GM23338 (cell line): ENCODE results near the gene GPR171. TPM values are rescaled to one million over a fixed set of nuclear protein-coding genes. Genes with fewer than 3 reads are reported as not detected.
"Not testable (repeated sequence)": the region's sequence is repeated elsewhere in the genome, so short reads cannot be mapped to it uniquely, and the experiment has no call there.

Experiments
- ATAC-seq: fragments of 200-7000 bp; cut with Tn5 transposase; 3 replicates; pipeline ENCODE4 v1.9.1; 2020
- DNase-seq: peaks from one replicate; pipeline ENCODE4 v3.0.0-alpha.2; 2015; ENCODE audit warnings: low spot score
- H2AFZ ChIP-seq: fragments of 200-600 bp; sonication (generic); 2 replicates; pipeline ENCODE4 v1.8.0; 2016; ENCODE audit warnings: antibody characterized with exemption, mild to moderate bottlenecking, moderate library complexity
- H3F3A ChIP-seq: fragments of 200-600 bp; sonication (generic); replicated peaks from 2 replicates; pipeline ENCODE4 v1.8.0; 2017; ENCODE audit warnings: antibody characterized with exemption, mixed run types, low read depth
- H3K27ac ChIP-seq: fragments of 200-600 bp; sonication (generic); 2 replicates; pipeline ENCODE4 v1.6.1; 2016; ENCODE audit warnings: low read depth
- H3K27me3 ChIP-seq: fragments of 200-600 bp; sonication (generic); 2 replicates; pipeline ENCODE4 v1.8.0; 2016; ENCODE audit warnings: mild to moderate bottlenecking, mixed run types, moderate library complexity; ENCODE audit not compliant: insufficient read depth
- H3K36me3 ChIP-seq: fragments of 200-600 bp; sonication (generic); 2 replicates; pipeline ENCODE4 v1.8.0; 2016; ENCODE audit warnings: mild to moderate bottlenecking; ENCODE audit not compliant: insufficient read depth
- H3K4me1 ChIP-seq: fragments of 200-600 bp; sonication (generic); 2 replicates; pipeline ENCODE4 v1.8.0; 2016; ENCODE audit warnings: mild to moderate bottlenecking, moderate library complexity; ENCODE audit not compliant: insufficient read depth
- H3K4me2 ChIP-seq: fragments of 200-600 bp; sonication (generic); 2 replicates; pipeline ENCODE4 v1.7.1; 2017; ENCODE audit warnings: mixed run types
- H3K4me3 ChIP-seq: fragments of 200-600 bp; sonication (generic); 2 replicates; pipeline ENCODE4 v1.6.1; 2016; ENCODE audit warnings: mixed run types
- H3K79me2 ChIP-seq: fragments of 200-600 bp; sonication (generic); replicated peaks from 2 replicates; pipeline ENCODE4 v1.8.0; 2017; ENCODE audit warnings: mild to moderate bottlenecking; ENCODE audit not compliant: insufficient read depth
- H3K9me2 ChIP-seq: fragments of 200-600 bp; sonication (generic); 2 replicates; pipeline ENCODE4 v1.8.0; 2017; ENCODE audit not compliant: insufficient read depth
- H4K20me1 ChIP-seq: fragments of 200-600 bp; sonication (generic); replicated peaks from 2 replicates; pipeline ENCODE4 v1.8.0; 2017; ENCODE audit warnings: mild to moderate bottlenecking; ENCODE audit not compliant: insufficient read depth
- H3K27ac Mint-ChIP-seq: 2 replicates; pipeline ENCODE4 v1.8.0; 2020; ENCODE audit warnings: inconsistent platforms, mild to moderate bottlenecking, moderate library complexity, mixed read lengths
- H3K27me3 Mint-ChIP-seq: 3 replicates; pipeline ENCODE4 v1.8.0; 2022; ENCODE audit warnings: low read depth, mild to moderate bottlenecking, moderate library complexity, mixed read lengths, inconsistent platforms; ENCODE audit not compliant: insufficient read depth, poor library complexity
- H3K36me3 Mint-ChIP-seq: 3 replicates; pipeline ENCODE4 v1.8.0; 2021; ENCODE audit warnings: low read depth, mild to moderate bottlenecking, inconsistent platforms, moderate library complexity, mixed read lengths
- H3K4me1 Mint-ChIP-seq: 3 replicates; pipeline ENCODE4 v1.8.0; 2020; ENCODE audit warnings: mild to moderate bottlenecking, inconsistent platforms, mixed read lengths
- H3K4me3 Mint-ChIP-seq: 3 replicates; pipeline ENCODE4 v1.8.0; 2021; ENCODE audit warnings: moderate library complexity, mild to moderate bottlenecking, inconsistent platforms, mixed read lengths
- H3K9me3 Mint-ChIP-seq: 3 replicates; pipeline ENCODE4 v1.8.0; 2020; ENCODE audit warnings: moderate library complexity, mild to moderate bottlenecking, inconsistent platforms, mixed read lengths
- CREB1 ChIP-seq: fragments of 250-450 bp; sonication (Bioruptor Pico); IDR thresholded peaks from 2 replicates; pipeline ENCODE4 v1.5.0; 2020; ENCODE audit warnings: low read depth, mild to moderate bottlenecking, moderate library complexity
- CTCF ChIP-seq, 2 experiments: fragments of 200-600 bp in 1 of 2; sonication (generic) in 1 of 2; conservative IDR thresholded peaks; 2 replicates each; pipeline versions ENCODE4 v1.5.1 to v1.6.1; 2016 to 2017; ENCODE audit warnings: antibody characterized with exemption in 2 of 2, low read depth in 2 of 2, mild to moderate bottlenecking in 2 of 2, moderate library complexity in 1 of 2
- ETS1 ChIP-seq: IDR thresholded peaks from 2 replicates; pipeline ENCODE4 v1.6.1; 2016; ENCODE audit warnings: antibody characterized with exemption
- EZH2 ChIP-seq: fragments of 200-600 bp; sonication (generic); IDR thresholded peaks from one replicate; pipeline ENCODE4 v1.8.0; 2017; ENCODE audit warnings: antibody characterized with exemption, mild to moderate bottlenecking, low read depth; ENCODE audit not compliant: unreplicated experiment
- EZH2phosphoT487 ChIP-seq: fragments of 200-600 bp; sonication (generic); IDR thresholded peaks from one replicate; pipeline ENCODE4 v1.8.1; 2018; ENCODE audit warnings: antibody characterized with exemption; ENCODE audit not compliant: unreplicated experiment
- JUNB ChIP-seq: IDR thresholded peaks from one replicate; pipeline ENCODE4 v1.6.1; 2016; ENCODE audit warnings: antibody characterized with exemption; ENCODE audit not compliant: unreplicated experiment
- NANOG ChIP-seq: IDR thresholded peaks from 2 replicates; pipeline ENCODE4 v1.6.1; 2016; ENCODE audit warnings: antibody characterized with exemption, borderline replicate concordance
- POLR2AphosphoS5 ChIP-seq: IDR thresholded peaks from 2 replicates; pipeline ENCODE4 v1.6.1; 2016; ENCODE audit warnings: antibody characterized with exemption, low read depth
- STAT1 ChIP-seq: IDR thresholded peaks from one replicate; pipeline ENCODE4 v1.6.1; 2016; ENCODE audit warnings: antibody characterized with exemption; ENCODE audit not compliant: unreplicated experiment
- ZNF114 ChIP-seq: fragments of 250-450 bp; sonication (Bioruptor Pico); IDR thresholded peaks from 2 replicates; pipeline ENCODE4 v1.5.0; 2020; ENCODE audit warnings: mild to moderate bottlenecking, moderate library complexity
- ZNF331 ChIP-seq: fragments of 250-450 bp; sonication (Bioruptor Pico); IDR thresholded peaks from 2 replicates; pipeline ENCODE4 v1.5.0; 2020; ENCODE audit warnings: low read depth, mild to moderate bottlenecking, moderate library complexity
- ZNF462 ChIP-seq: fragments of 250-450 bp; sonication (Bioruptor Pico); IDR thresholded peaks from 2 replicates; pipeline ENCODE4 v1.5.0; 2020; ENCODE audit warnings: mild to moderate bottlenecking, moderate library complexity
- polyA plus RNA-seq: library from polyadenylated mRNA; unstranded; fragments of >200 nt; fragmentation: Nextera tagmentation; extraction: Ambion mirVana; gene quantifications from 2 replicates; pipeline ENCODE4 v1.2.1, GENCODE V29; 2016
- total RNA-seq: library from RNA; depleted of rRNA; stranded (reverse); fragments of >200 nt; shearing (Covaris generic); gene quantifications from 2 replicates; pipeline ENCODE4 v1.2.3, GENCODE V29; 2014

Gene GPR171
- total and polyA plus RNA-seq, 2 experiments from 2014 or later: 3.4 TPM; not detected in 1

- H3K27ac ChIP-seq, H3F3A ChIP-seq, H3K9me3 Mint-ChIP-seq, H3K9me2 ChIP-seq, H3K36me3 ChIP-seq, H3K4me1 Mint-ChIP-seq, H3K27ac Mint-ChIP-seq, H3K4me3 ChIP-seq, DNase-seq, H3K4me3 Mint-ChIP-seq, H2AFZ ChIP-seq, H3K4me1 ChIP-seq, H4K20me1 ChIP-seq, ATAC-seq, H3K27me3 ChIP-seq, H3K4me2 ChIP-seq, H3K79me2 ChIP-seq, H3K27me3 Mint-ChIP-seq: not testable (repeated sequence)
- peaks cover 19% of the 10 kb centered on the region for H3K36me3 Mint-ChIP-seq
These were observed 39.0 kb upstream of the GPR171 start for GRCh38 chr3:151242006-151242405.

DNA sequence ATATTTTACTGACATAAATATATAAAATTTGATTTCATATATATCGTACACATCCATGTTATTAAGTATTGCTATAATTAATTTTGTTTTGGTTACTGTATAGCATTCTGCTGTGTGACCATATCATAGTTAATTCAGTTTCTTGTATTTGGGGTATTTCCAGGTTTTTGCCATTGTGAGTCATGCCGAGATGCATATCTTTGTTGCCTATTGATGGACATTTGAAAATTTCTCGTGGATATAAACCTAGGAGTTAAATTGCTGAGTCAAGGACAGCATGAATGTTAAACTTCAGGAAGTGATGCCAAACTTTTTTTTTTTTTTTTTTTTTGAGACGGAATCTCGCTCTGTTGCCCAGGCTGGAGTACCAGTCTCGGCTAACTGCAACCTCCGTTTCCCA lies 33.7 kb upstream of the GPR171 start:
- Histone ChIP-seq H3K4me1 (peaks cover 18% of the 10 kb centered on the region), H3K27ac (no peak overlapping the region), H3F3A (no peaks in the 10 kb centered on the region), H4K20me1 (no peaks in the 10 kb centered on the region), H2AFZ (no peak overlapping the region), H3K9me2 (no peaks in the 10 kb centered on the region; the same call in 1 of the 2 replicates), H3K4me2 (no peak overlapping the region), H3K27me3 (no peaks in the 10 kb centered on the region), H3K4me3 (no peak overlapping the region), H3K36me3 (peaks cover 5% of the 10 kb centered on the region; the same call in 1 of the 2 replicates), H3K79me2 (no peaks in the 10 kb centered on the region)
- Mint-ChIP-seq H3K4me1 (peaks cover 18% of the 10 kb centered on the region), H3K27me3 (no peaks in the 10 kb centered on the region), H3K27ac (no peak overlapping the region), H3K36me3 (peaks cover 20% of the 10 kb centered on the region), H3K9me3 (peaks cover 6% of the 10 kb centered on the region; the same call in 2 of the 3 replicates), H3K4me3 (no peak overlapping the region)
- no peak for ATAC-seq
- DNase-seq: no peak
- TF ChIP-seq ZNF462 (CRISPR knock-in tag): no peak
- TF ChIP-seq CTCF (conservative IDR thresholded peaks at IDR 0.05; ENCODE audit: low read depth in 2 of 2): no peak
- no peak for TF ChIP-seq POLR2AphosphoS5
- TF ChIP-seq NANOG: no peak
- no peak for TF ChIP-seq EZH2phosphoT487
- no peak for TF ChIP-seq CREB1
- no peak for TF ChIP-seq ZNF114 (CRISPR knock-in tag)
- no peak for TF ChIP-seq EZH2
- TF ChIP-seq JUNB: no peak
- no peak for TF ChIP-seq ZNF331 (CRISPR knock-in tag)
- TF ChIP-seq ETS1: no peak
- TF ChIP-seq STAT1: no peak
